Measurements from ENCODE around the gene CCDC3.

- TF ChIP-seq POLR2A (IDR thresholded peaks at IDR 0.05; ENCODE audit: low read length) (no peak), REST (IDR thresholded peaks at IDR 0.05) (no peak), RAD21 (conservative IDR thresholded peaks at IDR 0.05 in 1 of 2, IDR thresholded peaks at IDR 0.05 in 1 of 2) (no peak), ESRRA (IDR thresholded peaks at IDR 0.05; ENCODE audit: borderline replicate concordance, low read length) (no peak), KDM5A (IDR thresholded peaks at IDR 0.05) (no peak), CBX2 (IDR thresholded peaks at IDR 0.05; ENCODE audit: borderline replicate concordance, low read depth) (no peak), MYC (IDR thresholded peaks at IDR 0.05; ENCODE audit: borderline replicate concordance, low read length) (no peak), RFX5 (IDR thresholded peaks at IDR 0.05) (no peak), FOSL2 (IDR thresholded peaks at IDR 0.05) (no peak), FOSL2 (CRISPR knock-in tag; IDR thresholded peaks at IDR 0.05) (no peak), HOXA7 (CRISPR knock-in tag; IDR thresholded peaks at IDR 0.05) (no peak)
- TF ChIP-seq, protein P1, sequence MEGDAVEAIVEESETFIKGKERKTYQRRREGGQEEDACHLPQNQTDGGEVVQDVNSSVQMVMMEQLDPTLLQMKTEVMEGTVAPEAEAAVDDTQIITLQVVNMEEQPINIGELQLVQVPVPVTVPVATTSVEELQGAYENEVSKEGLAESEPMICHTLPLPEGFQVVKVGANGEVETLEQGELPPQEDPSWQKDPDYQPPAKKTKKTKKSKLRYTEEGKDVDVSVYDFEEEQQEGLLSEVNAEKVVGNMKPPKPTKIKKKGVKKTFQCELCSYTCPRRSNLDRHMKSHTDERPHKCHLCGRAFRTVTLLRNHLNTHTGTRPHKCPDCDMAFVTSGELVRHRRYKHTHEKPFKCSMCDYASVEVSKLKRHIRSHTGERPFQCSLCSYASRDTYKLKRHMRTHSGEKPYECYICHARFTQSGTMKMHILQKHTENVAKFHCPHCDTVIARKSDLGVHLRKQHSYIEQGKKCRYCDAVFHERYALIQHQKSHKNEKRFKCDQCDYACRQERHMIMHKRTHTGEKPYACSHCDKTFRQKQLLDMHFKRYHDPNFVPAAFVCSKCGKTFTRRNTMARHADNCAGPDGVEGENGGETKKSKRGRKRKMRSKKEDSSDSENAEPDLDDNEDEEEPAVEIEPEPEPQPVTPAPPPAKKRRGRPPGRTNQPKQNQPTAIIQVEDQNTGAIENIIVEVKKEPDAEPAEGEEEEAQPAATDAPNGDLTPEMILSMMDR (IDR thresholded peaks at IDR 0.05), result no peak
- TF ChIP-seq, protein P2, sequence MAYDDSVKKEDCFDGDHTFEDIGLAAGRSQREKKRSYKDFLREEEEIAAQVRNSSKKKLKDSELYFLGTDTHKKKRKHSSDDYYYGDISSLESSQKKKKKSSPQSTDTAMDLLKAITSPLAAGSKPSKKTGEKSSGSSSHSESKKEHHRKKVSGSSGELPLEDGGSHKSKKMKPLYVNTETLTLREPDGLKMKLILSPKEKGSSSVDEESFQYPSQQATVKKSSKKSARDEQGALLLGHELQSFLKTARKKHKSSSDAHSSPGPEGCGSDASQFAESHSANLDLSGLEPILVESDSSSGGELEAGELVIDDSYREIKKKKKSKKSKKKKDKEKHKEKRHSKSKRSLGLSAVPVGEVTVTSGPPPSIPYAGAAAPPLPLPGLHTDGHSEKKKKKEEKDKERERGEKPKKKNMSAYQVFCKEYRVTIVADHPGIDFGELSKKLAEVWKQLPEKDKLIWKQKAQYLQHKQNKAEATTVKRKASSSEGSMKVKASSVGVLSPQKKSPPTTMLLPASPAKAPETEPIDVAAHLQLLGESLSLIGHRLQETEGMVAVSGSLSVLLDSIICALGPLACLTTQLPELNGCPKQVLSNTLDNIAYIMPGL (CRISPR knock-in tag; IDR thresholded peaks at IDR 0.05; ENCODE audit: borderline replicate concordance), result no peak
- TF ChIP-seq, protein P3, sequence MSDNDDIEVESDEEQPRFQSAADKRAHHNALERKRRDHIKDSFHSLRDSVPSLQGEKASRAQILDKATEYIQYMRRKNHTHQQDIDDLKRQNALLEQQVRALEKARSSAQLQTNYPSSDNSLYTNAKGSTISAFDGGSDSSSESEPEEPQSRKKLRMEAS (IDR thresholded peaks at IDR 0.05), result no peak
Measured at GRCh38 chr10:12908773-12909172, 92.7 kb downstream of the CCDC3 start.
